Endodermal cell (in vitro differentiated cells): ENCODE results near the gene COL23A1. TPM values are rescaled to one million over a fixed set of nuclear protein-coding genes. Genes with fewer than 3 reads are reported as not detected.
A peak's percentile ranks its signal among the peaks of the same experiment; 100 is the strongest.

Source experiments
- DNase-seq: peaks from one replicate; pipeline ENCODE4 v3.0.0-alpha.2; 2017
- H3K27ac ChIP-seq: 2 replicates; pipeline ENCODE4 v1.5.1; 2013; ENCODE audit warnings: mild to moderate bottlenecking, low read depth, low read length, moderate library complexity
- H3K27me3 ChIP-seq: 2 replicates; pipeline ENCODE4 v1.6.1; 2013; ENCODE audit warnings: mild to moderate bottlenecking, low read length, moderate library complexity; ENCODE audit not compliant: insufficient read depth, control insufficient read depth, poor library complexity, severe bottlenecking
- H3K36me3 ChIP-seq: 2 replicates; pipeline ENCODE4 v1.7.0; 2013; ENCODE audit warnings: mild to moderate bottlenecking, low read length, moderate library complexity; ENCODE audit not compliant: control insufficient read depth, insufficient read depth
- H3K4me1 ChIP-seq: one replicate; pipeline ENCODE4 v1.7.0; 2013; ENCODE audit warnings: low read length; ENCODE audit not compliant: control insufficient read depth, insufficient read depth
- H3K4me3 ChIP-seq: 2 replicates; pipeline ENCODE4 v1.5.1; 2013; ENCODE audit warnings: mild to moderate bottlenecking, low read length, moderate library complexity
- H3K9ac ChIP-seq: 2 replicates; pipeline ENCODE4 v1.6.1; 2013; ENCODE audit warnings: mild to moderate bottlenecking, low read length, moderate library complexity; ENCODE audit not compliant: poor library complexity, severe bottlenecking; ENCODE audit errors: extremely low read depth
- H3K9me3 ChIP-seq: 2 replicates; pipeline ENCODE4 v1.6.1; 2013; ENCODE audit warnings: mild to moderate bottlenecking, low read length, moderate library complexity; ENCODE audit not compliant: control insufficient read depth
- H3K27ac Mint-ChIP-seq: 2 replicates; pipeline ENCODE4 v1.8.0; 2020; ENCODE audit warnings: mixed read lengths
- H3K27me3 Mint-ChIP-seq: 2 replicates; pipeline ENCODE4 v1.8.0; 2021; ENCODE audit warnings: mild to moderate bottlenecking, mixed read lengths; ENCODE audit not compliant: insufficient read depth
- H3K36me3 Mint-ChIP-seq: 2 replicates; pipeline ENCODE4 v1.8.0; 2020; ENCODE audit warnings: low read depth, mixed read lengths
- H3K4me1 Mint-ChIP-seq: 2 replicates; pipeline ENCODE4 v1.8.0; 2020; ENCODE audit warnings: mixed read lengths
- H3K4me3 Mint-ChIP-seq: 2 replicates; pipeline ENCODE4 v1.8.0; 2020; ENCODE audit warnings: mild to moderate bottlenecking, moderate library complexity, mixed read lengths
- H3K9me3 Mint-ChIP-seq: 2 replicates; pipeline ENCODE4 v1.8.0; 2020; ENCODE audit warnings: mild to moderate bottlenecking, mixed read lengths
- WGBS, 2 experiments: methylation state at CpG; one replicate each; pipeline versions ENCODE4 v1.1.5 to v1.1.7; 2013; ENCODE audit warnings: missing lambda C conversion rate in 2 of 2, mixed read lengths in 1 of 2; ENCODE audit not compliant: insufficient coverage in 1 of 2, insufficient read length in 1 of 2; 5-methylcytosine and 5-hydroxymethylcytosine counted together
- total RNA-seq, 2 donors: library from RNA; stranded (reverse); fragmentation: NEBNext Ultra II Directional in 1 of 2; extraction: Animal tissue kit (Norgen Biotek cat#: 25700) in 1 of 2; gene quantifications; 2 replicates in 1 of 2; 3 replicates in 1 of 2; pipeline ENCODE4 v1.2.1, GENCODE V29; 2021
- TF ChIP-seq, protein P1 (sequence below): fragments of 200-600 bp; sonication (generic); conservative IDR thresholded peaks from 2 replicates; pipeline ENCODE4 v1.5.0; 2021; ENCODE audit warnings: antibody characterized with exemption, mild to moderate bottlenecking

COL23A1 gene
- total RNA-seq, 2 donors from 2014 or later, result 50.2 to 71.3 TPM

DNA sequence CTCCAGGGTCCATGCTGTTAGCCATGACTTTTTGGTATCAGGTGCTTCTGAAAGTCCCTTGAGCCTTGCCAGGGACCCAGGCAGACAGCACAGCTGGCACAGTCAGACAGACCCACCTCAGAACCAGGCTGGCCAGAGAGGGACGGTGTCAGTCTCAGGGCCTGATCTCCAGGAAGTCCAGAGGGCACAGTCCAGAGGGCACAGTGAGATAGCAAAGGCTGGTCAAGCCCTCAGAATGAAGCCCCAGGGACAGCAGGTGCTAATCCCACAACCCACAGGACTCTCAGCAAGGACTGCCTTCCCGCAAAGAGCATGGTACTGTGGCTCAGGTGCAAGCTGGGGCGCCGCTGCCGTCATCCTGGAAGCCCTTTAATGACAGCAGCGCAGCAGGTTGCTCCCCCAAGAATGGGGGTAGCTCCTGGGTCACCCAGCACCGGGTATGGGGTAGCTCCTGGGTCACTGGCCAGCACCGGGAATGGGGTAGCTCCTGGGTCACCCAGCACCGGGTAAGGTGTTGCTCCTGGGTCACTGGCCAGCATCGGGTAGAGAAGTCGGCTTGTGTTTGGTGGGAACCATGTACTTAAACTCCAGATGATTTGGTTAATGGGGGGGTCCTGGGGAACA lies 252.0 kb downstream of the COL23A1 start:
- no peaks in the 10 kb centered on the region for H3K4me1 ChIP-seq
- H3K36me3 ChIP-seq, result no peaks in the 10 kb centered on the region
- H3K27ac ChIP-seq, result no peak overlapping the region
- H3K4me1 Mint-ChIP-seq, result peaks cover 3% of the 10 kb centered on the region
- no peak overlapping the region for H3K9ac ChIP-seq
- no peaks in the 10 kb centered on the region for H3K9me3 Mint-ChIP-seq
- H3K27me3 Mint-ChIP-seq, result no peaks in the 10 kb centered on the region
- 80 to 84% methylated on average over 7 to 11 of the region's 11 CpGs for WGBS, 2 experiments
- H3K27me3 ChIP-seq, result no peaks in the 10 kb centered on the region
- H3K4me3 Mint-ChIP-seq, result no peak overlapping the region
- TF ChIP-seq, protein P1, sequence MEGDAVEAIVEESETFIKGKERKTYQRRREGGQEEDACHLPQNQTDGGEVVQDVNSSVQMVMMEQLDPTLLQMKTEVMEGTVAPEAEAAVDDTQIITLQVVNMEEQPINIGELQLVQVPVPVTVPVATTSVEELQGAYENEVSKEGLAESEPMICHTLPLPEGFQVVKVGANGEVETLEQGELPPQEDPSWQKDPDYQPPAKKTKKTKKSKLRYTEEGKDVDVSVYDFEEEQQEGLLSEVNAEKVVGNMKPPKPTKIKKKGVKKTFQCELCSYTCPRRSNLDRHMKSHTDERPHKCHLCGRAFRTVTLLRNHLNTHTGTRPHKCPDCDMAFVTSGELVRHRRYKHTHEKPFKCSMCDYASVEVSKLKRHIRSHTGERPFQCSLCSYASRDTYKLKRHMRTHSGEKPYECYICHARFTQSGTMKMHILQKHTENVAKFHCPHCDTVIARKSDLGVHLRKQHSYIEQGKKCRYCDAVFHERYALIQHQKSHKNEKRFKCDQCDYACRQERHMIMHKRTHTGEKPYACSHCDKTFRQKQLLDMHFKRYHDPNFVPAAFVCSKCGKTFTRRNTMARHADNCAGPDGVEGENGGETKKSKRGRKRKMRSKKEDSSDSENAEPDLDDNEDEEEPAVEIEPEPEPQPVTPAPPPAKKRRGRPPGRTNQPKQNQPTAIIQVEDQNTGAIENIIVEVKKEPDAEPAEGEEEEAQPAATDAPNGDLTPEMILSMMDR, result no peak
- H3K9me3 ChIP-seq, result no peaks in the 10 kb centered on the region
- H3K4me3 ChIP-seq, result no peak overlapping the region
- no peaks in the 10 kb centered on the region for H3K36me3 Mint-ChIP-seq
- no peak for DNase-seq
- no peak overlapping the region for H3K27ac Mint-ChIP-seq

DNA sequence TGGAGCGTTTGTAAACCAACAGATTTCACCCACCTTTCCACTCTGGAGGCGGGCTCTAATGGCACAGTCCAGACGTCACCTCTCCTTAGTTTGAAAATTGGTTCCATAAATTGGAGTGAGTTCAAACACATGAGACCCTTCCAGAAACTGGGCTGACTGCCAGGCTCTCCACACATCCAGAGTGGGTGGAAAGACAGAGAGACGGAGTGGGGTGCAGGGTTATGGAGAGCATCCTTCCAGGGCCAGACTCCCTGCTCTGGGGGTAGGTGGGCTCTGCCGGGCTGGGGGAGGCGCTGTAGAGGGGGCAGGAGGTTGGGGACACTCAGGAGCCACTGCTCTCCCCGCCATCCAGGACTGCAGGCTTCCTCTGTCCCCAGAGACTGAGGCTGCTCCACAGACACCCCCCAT lies 252.9 kb downstream of the COL23A1 start:
- no peak overlapping the region for H3K4me3 Mint-ChIP-seq
- H3K27me3 Mint-ChIP-seq, result no peaks in the 10 kb centered on the region
- TF ChIP-seq, protein P1, result no peak
- WGBS, 2 experiments, result 85 to 91% methylated on average over 5 to 7 of the region's 7 CpGs
- peaks cover 3% of the 10 kb centered on the region for H3K4me1 Mint-ChIP-seq
- H3K4me3 ChIP-seq, result no peak overlapping the region
- H3K9me3 ChIP-seq, result no peaks in the 10 kb centered on the region
- no peak overlapping the region for H3K9ac ChIP-seq
- no peaks in the 10 kb centered on the region for H3K36me3 ChIP-seq
- no peaks in the 10 kb centered on the region for H3K27me3 ChIP-seq
- no peaks in the 10 kb centered on the region for H3K36me3 Mint-ChIP-seq
- H3K4me1 ChIP-seq, result no peaks in the 10 kb centered on the region
- H3K9me3 Mint-ChIP-seq, result no peaks in the 10 kb centered on the region
- H3K27ac Mint-ChIP-seq, result no peak overlapping the region
- no peak overlapping the region for H3K27ac ChIP-seq
- DNase-seq, result no peak

DNA sequence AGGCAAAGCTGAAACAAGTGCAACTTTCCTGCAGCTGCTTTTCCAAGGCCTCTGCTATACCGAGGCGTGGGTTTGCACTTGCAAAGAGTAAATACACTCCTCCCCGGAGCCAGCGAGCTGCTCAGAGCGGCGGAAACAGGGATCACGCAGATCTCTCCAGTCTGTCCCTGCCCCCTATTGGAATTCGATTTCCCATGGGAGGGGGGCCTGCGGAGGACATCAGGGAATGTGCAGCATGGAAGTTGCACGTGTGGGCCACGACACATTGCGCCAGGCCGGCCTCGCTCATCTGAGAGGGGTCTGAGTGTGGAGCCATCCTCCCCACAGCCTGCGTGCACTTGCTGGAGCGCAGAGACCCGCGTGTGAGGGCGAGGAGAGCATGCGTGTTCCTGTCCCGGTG lies 253.3 kb downstream of the COL23A1 start:
- Histone ChIP-seq H3K4me3 (no peak overlapping the region), H3K27me3 (no peaks in the 10 kb centered on the region), H3K27ac (no peak overlapping the region), H3K4me1 (no peaks in the 10 kb centered on the region), H3K9me3 (no peaks in the 10 kb centered on the region), H3K9ac (no peak overlapping the region), H3K36me3 (no peaks in the 10 kb centered on the region)
- no peaks in the 10 kb centered on the region for H3K27me3 Mint-ChIP-seq
- H3K9me3 Mint-ChIP-seq, result no peaks in the 10 kb centered on the region
- H3K4me1 Mint-ChIP-seq, result peaks cover 3% of the 10 kb centered on the region
- TF ChIP-seq, protein P1, result no peak
- H3K27ac Mint-ChIP-seq, result peak overlapping the region; percentile 19
- no peak for DNase-seq
- H3K4me3 Mint-ChIP-seq, result no peak overlapping the region
- H3K36me3 Mint-ChIP-seq, result no peaks in the 10 kb centered on the region
- WGBS, 2 experiments, result 83% methylated on average over 20 to 21 of the region's 21 CpGs
